SK-N-MC (cell line): ENCODE results near the gene SLCO3A1.

Experiments used
- EZH2 ChIP-seq: fragments of 200-600 bp; sonication (generic); IDR thresholded peaks from one replicate; pipeline ENCODE4 v1.6.1; 2017; ENCODE audit warnings: antibody characterized with exemption
- FOXP2 ChIP-seq: optimal IDR thresholded peaks from 2 replicates; pipeline ENCODE3; 2011; ENCODE audit warnings: mild to moderate bottlenecking, moderate library complexity; ENCODE audit not compliant: insufficient read depth; ENCODE audit errors: extremely low read length, control extremely low read depth
- POLR2AphosphoS5 ChIP-seq: IDR thresholded peaks from 2 replicates; pipeline ENCODE4 v1.6.1; 2012; ENCODE audit warnings: mild to moderate bottlenecking, low read depth, low read length, borderline replicate concordance

- TF ChIP-seq EZH2 (no peak), POLR2AphosphoS5 (no peak), FOXP2 (no peak)
Measured at GRCh38 chr15:92023965-92024364, 170.5 kb downstream of the SLCO3A1 start.
